ENCODE measurements around the gene PLEKHH1. TPM values are rescaled to one million over a fixed set of nuclear protein-coding genes. Genes with fewer than 3 reads are reported as not detected.

PLEKHH1 gene
- total RNA-seq, 1 experiment from 2014 or later, result 27.6 TPM

DNA sequence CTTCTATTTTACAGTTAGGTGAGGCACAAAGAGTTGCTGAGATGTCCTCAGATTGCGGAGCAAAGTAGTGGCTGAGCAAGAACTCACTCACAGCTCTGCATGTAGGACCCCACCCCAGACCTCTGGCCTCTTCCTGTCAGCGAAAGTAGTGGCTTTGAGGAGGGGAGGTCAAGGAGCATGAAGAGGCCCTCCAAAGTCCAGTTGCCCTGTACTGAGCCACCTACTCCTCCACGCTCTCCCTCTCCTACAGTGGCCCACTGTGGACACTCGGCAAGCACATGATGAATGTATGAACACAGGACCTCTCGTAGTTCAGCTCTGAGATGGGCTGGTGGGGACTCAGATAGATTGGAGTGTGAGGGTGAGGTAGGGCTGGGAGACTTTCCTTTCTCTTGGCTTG, 5.3 kb upstream of the PLEKHH1 start:
- ChIA-PET RAD21 (ENCODE audit: low non-redundant PET in 1 of 2, low total read pairs in 2 of 2, uncharacterized antibody in 2 of 2, unreplicated experiment in 2 of 2) (interaction anchor here in 1 of 2 experiments (1.3 kb wide), 1 partner anchor 43 kb away, joined by 14 read pairs; no protein-coding TSS in a partner anchor), POLR2A (no interaction called here), CTCF (interaction anchor here (1.0 to 2.6 kb wide), 4 partner anchors 44 to 176 kb away, joined by 4 to 46 read pairs (median 6); partner anchors contain the start of gene RDH12)
- Histone ChIP-seq H3K27ac (ENCODE audit: low read depth, low read length) (no peak overlapping the region), H3K9me3 (ENCODE audit: control insufficient read depth in 1 of 2, insufficient read depth in 1 of 2, low read depth in 1 of 2, low read length in 2 of 2) (no peaks in the 10 kb centered on the region), H3K9ac (ENCODE audit: low read length) (no peak overlapping the region), H3K4me3 (replicated peaks in 1 of 2; ENCODE audit: low read depth in 1 of 2, low read length in 2 of 2) (no peak overlapping the region), H3K4me2 (ENCODE audit: low read length) (no peak overlapping the region), H4K20me1 (ENCODE audit: insufficient read depth) (no peaks in the 10 kb centered on the region), H3K36me3 (ENCODE audit: control insufficient read depth in 1 of 2, insufficient read depth in 2 of 2, low read length in 2 of 2) (no peaks in the 10 kb centered on the region), H3K9me2 (ENCODE audit: insufficient read depth) (no peaks in the 10 kb centered on the region), H2AFZ (ENCODE audit: low read depth, low read length, poor library complexity, severe bottlenecking) (no peak overlapping the region), H3K79me2 (ENCODE audit: insufficient read depth, low read length) (no peaks in the 10 kb centered on the region), H3K4me1 (ENCODE audit: control insufficient read depth in 1 of 2, insufficient read depth in 2 of 2, low read length in 2 of 2) (peaks cover 4 to 18% of the 10 kb centered on the region in 2 experiments; a peak in 3 of 4 replicates), H3K27me3 (ENCODE audit: insufficient read depth, low read length) (peaks cover 15% of the 10 kb centered on the region; the same call in 1 of the 2 replicates)
- TF ChIP-seq, protein P1, sequence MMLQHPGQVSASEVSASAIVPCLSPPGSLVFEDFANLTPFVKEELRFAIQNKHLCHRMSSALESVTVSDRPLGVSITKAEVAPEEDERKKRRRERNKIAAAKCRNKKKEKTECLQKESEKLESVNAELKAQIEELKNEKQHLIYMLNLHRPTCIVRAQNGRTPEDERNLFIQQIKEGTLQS (IDR thresholded peaks at IDR 0.05), result no peak
- TF ChIP-seq, protein P2, sequence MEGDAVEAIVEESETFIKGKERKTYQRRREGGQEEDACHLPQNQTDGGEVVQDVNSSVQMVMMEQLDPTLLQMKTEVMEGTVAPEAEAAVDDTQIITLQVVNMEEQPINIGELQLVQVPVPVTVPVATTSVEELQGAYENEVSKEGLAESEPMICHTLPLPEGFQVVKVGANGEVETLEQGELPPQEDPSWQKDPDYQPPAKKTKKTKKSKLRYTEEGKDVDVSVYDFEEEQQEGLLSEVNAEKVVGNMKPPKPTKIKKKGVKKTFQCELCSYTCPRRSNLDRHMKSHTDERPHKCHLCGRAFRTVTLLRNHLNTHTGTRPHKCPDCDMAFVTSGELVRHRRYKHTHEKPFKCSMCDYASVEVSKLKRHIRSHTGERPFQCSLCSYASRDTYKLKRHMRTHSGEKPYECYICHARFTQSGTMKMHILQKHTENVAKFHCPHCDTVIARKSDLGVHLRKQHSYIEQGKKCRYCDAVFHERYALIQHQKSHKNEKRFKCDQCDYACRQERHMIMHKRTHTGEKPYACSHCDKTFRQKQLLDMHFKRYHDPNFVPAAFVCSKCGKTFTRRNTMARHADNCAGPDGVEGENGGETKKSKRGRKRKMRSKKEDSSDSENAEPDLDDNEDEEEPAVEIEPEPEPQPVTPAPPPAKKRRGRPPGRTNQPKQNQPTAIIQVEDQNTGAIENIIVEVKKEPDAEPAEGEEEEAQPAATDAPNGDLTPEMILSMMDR (IDR thresholded peaks at IDR 0.05 in 2 of 3, conservative IDR thresholded peaks at IDR 0.05 in 1 of 3; ENCODE audit: borderline replicate concordance in 1 of 3, insufficient read depth in 1 of 3, low read depth in 2 of 3, low read length in 2 of 3), result no peak
- no peak for TF ChIP-seq ELF1 (IDR thresholded peaks at IDR 0.05; ENCODE audit: borderline replicate concordance, low read depth)
- TF ChIP-seq ZBTB33 (IDR thresholded peaks at IDR 0.05; ENCODE audit: extremely low read depth, insufficient replicate concordance, low read length), result no peak
- TF ChIP-seq EGR1 (IDR thresholded peaks at IDR 0.05; ENCODE audit: low read depth), result no peak
- TF ChIP-seq CBX3 (IDR thresholded peaks at IDR 0.05; ENCODE audit: low read depth), result no peak
- TF ChIP-seq ZFX (IDR thresholded peaks at IDR 0.05), result no peak
- no peak for TF ChIP-seq EZH2phosphoT487 (IDR thresholded peaks at IDR 0.05; ENCODE audit: borderline replicate concordance)
- TF ChIP-seq ZNF274 (IDR thresholded peaks at IDR 0.05; ENCODE audit: low read depth, low read length), result no peak
- no peak for TF ChIP-seq EZH2 (IDR thresholded peaks at IDR 0.05)
- no peak for TF ChIP-seq POLR2AphosphoS5 (IDR thresholded peaks at IDR 0.05; ENCODE audit: low read depth, low read length)
- TF ChIP-seq, protein P3, sequence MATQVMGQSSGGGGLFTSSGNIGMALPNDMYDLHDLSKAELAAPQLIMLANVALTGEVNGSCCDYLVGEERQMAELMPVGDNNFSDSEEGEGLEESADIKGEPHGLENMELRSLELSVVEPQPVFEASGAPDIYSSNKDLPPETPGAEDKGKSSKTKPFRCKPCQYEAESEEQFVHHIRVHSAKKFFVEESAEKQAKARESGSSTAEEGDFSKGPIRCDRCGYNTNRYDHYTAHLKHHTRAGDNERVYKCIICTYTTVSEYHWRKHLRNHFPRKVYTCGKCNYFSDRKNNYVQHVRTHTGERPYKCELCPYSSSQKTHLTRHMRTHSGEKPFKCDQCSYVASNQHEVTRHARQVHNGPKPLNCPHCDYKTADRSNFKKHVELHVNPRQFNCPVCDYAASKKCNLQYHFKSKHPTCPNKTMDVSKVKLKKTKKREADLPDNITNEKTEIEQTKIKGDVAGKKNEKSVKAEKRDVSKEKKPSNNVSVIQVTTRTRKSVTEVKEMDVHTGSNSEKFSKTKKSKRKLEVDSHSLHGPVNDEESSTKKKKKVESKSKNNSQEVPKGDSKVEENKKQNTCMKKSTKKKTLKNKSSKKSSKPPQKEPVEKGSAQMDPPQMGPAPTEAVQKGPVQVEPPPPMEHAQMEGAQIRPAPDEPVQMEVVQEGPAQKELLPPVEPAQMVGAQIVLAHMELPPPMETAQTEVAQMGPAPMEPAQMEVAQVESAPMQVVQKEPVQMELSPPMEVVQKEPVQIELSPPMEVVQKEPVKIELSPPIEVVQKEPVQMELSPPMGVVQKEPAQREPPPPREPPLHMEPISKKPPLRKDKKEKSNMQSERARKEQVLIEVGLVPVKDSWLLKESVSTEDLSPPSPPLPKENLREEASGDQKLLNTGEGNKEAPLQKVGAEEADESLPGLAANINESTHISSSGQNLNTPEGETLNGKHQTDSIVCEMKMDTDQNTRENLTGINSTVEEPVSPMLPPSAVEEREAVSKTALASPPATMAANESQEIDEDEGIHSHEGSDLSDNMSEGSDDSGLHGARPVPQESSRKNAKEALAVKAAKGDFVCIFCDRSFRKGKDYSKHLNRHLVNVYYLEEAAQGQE (IDR thresholded peaks at IDR 0.05; ENCODE audit: low read depth), result no peak
- TF ChIP-seq POLR2A (IDR thresholded peaks at IDR 0.05; ENCODE audit: borderline replicate concordance, extremely low read depth, insufficient read depth, insufficient read length), result no peak
- no peak for TF ChIP-seq RAD21 (IDR thresholded peaks at IDR 0.05; ENCODE audit: low read depth)
- no peak for TF ChIP-seq SP1 (IDR thresholded peaks at IDR 0.05; ENCODE audit: low read depth)
- intact Hi-C loops (cut with micrococcal nuclease), result loop anchor here (2.0 kb wide), 2 partner anchors 139 to 177 kb away; no protein-coding TSS in a partner anchor
- ATAC-seq (no peak), DNase-seq (ENCODE audit: low read depth, low spot score) (no peak)
- BruUV-seq (replicated peaks), result no TSS peak
